GM18951 (cell line): ENCODE data around the gene CEACAM16.
"Not testable (repeated sequence)": the region's sequence is repeated elsewhere in the genome, so short reads cannot be mapped to it uniquely, and the experiment has no call there.

Experiments used
- POLR2A ChIP-seq: IDR thresholded peaks from 4 replicates; pipeline ENCODE4 v1.6.1; 2011; ENCODE audit warnings: mild to moderate bottlenecking; ENCODE audit not compliant: insufficient read length, insufficient read depth; ENCODE audit errors: extremely low read depth
- in situ Hi-C: fragments of 300-500 bp; cut with MboI; formaldehyde crosslinking; loops from one replicate; pipeline ENCODE4 v1.12.0; 2022; ENCODE audit warnings: low sequenced_read_pairs, mixed read lengths, inconsistent platforms; ENCODE audit not compliant: unreplicated experiment

The CEACAM16 gene

DNA sequence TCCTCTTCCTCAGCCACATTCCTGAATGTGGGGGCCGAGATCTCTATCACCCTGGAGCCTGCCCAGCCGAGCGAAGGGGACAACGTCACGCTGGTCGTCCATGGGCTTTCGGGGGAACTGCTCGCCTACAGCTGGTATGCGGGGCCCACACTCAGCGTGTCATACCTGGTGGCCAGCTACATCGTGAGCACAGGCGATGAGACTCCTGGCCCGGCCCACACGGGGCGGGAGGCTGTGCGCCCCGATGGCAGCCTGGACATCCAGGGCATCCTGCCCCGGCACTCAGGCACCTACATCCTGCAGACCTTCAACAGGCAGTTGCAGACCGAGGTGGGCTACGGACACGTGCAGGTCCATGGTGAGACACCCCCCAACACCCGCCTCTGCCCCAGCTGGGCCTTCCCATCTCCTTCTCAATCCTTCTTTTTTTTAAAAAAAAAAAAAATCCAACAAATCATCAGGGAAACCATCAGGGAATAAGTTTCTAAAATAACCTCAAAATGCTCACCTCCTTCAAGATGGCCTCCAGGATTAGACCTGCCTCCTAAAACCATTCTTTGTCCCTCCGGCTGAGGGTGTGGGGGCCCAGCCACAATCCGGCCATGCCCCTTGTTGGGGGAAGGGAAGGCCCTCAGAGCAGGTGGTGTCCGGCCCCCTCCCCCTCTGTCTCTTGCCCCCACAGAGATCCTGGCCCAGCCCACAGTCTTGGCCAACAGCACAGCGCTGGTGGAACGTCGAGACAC is 4.6 kb downstream of the CEACAM16 start:
- in situ Hi-C loops: no loop called here
- TF ChIP-seq POLR2A: no peak

DNA sequence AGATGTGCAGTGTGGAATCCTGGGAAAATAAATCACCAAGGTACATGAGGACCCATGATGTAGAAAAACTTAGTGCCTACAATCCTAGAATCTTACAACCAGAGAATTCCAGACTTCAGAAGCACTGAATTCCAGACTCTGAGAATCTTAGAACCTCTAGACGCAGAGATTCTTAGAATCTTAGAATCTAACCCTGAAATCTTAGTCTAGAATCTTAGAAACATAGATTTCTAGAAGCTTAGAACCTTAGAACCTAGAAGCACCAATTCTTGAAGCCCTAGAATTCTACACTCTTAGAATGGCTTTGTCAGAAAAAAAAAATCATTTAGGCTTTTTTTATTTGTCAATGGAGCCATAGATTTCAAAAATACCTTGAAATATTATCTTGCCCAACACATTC is 6.0 kb downstream of the CEACAM16 start:
- in situ Hi-C loops: no loop called here
- no peak for TF ChIP-seq POLR2A

- in situ Hi-C loops: no loop called here
- TF ChIP-seq POLR2A: no peak
These were observed 6.6 kb downstream of the CEACAM16 start for GRCh38 chr19:44705502-44706010.

GRCh38 chr19:44706506-44707236 is 7.7 kb downstream of the CEACAM16 start:
- in situ Hi-C loops: no loop called here
- no peak for TF ChIP-seq POLR2A

DNA sequence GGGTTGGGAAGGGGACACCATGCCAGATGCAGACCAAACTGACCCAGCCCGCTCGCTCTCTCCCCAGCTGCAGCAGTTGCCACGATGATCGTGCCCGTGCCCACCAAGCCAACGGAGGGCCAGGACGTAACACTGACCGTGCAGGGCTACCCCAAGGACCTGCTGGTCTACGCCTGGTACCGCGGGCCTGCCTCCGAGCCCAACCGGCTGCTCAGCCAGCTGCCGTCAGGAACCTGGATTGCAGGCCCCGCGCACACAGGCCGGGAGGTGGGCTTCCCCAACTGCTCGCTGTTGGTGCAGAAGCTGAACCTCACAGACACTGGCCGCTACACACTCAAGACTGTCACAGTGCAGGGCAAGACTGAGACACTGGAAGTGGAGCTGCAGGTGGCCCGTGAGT is 8.8 kb downstream of the CEACAM16 start:
- TF ChIP-seq POLR2A: no peak
- in situ Hi-C loops: no loop called here

GRCh38 chr19:44708940-44709339 is 10.0 kb downstream of the CEACAM16 start:
- in situ Hi-C loops: no loop called here
- no peak for TF ChIP-seq POLR2A

GRCh38 chr19:44709434-44710266 is 10.7 kb downstream of the CEACAM16 start:
- in situ Hi-C loops: not testable (repeated sequence)

DNA sequence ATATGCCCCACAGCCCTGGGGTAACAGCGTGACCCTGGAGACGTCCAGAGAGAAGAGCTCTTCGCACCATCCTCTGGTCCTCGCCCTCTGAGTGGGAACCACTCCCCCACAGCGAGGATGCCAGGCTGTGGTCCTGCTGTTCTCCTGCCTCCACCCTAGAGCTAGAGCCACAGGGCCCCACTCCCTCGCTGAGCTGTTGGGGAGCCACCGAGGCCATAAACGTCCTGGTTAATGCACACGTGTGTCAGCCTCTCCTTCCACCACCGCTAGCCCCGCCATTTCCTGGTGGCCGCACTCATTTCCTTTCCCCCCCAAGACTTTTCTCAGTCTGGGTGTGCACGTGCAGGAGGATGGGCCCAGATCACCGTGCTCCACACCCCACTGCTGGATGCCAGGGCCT is 11.5 kb downstream of the CEACAM16 start:
- in situ Hi-C loops: no loop called here

GRCh38 chr19:44712864-44713515 is 14.0 kb downstream of the CEACAM16 start:
- in situ Hi-C loops: no loop called here
- no peak for TF ChIP-seq POLR2A

More for the DNA sequence above, 11.5 kb downstream of the CEACAM16 start:
- TF ChIP-seq POLR2A: no peak

GRCh38 chr19:44714597-44715169 is 15.7 kb downstream of the CEACAM16 start:
- in situ Hi-C loops: no loop called here
- TF ChIP-seq POLR2A: no peak

- in situ Hi-C loops: no loop called here
- no peak for TF ChIP-seq POLR2A
These were observed 18.7 kb downstream of the CEACAM16 start for GRCh38 chr19:44717603-44718002.

GRCh38 chr19:44718441-44719261 is 19.7 kb downstream of the CEACAM16 start:
- no peak for TF ChIP-seq POLR2A
- in situ Hi-C loops: no loop called here
